Activated T-cell treated with anti-CD3 and anti-CD28 coated beads, Interleukin-2, amount 50 U/mL, for 72 hours (primary cell): ENCODE results near the gene ZNF718. TPM values are rescaled to one million over a fixed set of nuclear protein-coding genes. Genes with fewer than 3 reads are reported as not detected.
"Not testable (repeated sequence)": the region's sequence is repeated elsewhere in the genome, so short reads cannot be mapped to it uniquely, and the experiment has no call there.

ENCODE experiments used
- ATAC-seq, 2 donors: fragments of 150-1000 bp; cut with Tn5 transposase; replicated peaks in 1 of 2; 2 replicates each; pipeline ENCODE4 v1.10.0; 2021; ENCODE audit warnings: moderate library complexity in 2 of 2, mild to moderate bottlenecking in 1 of 2
- DNase-seq, 2 donors: peaks; one replicate each; pipeline ENCODE4 v3.0.0; 2021 to 2022; ENCODE audit warnings: mixed read lengths in 1 of 2
- H3K27ac Mint-ChIP-seq: one replicate; pipeline ENCODE4 v1.8.0; 2022; ENCODE audit warnings: mild to moderate bottlenecking, moderate library complexity, mixed read lengths
- H3K27me3 Mint-ChIP-seq: one replicate; pipeline ENCODE4 v1.8.0; 2022; ENCODE audit warnings: low read depth, mixed read lengths
- H3K36me3 Mint-ChIP-seq, 2 donors: one replicate each; pipeline ENCODE4 v1.8.0; 2022; ENCODE audit warnings: mixed read lengths in 2 of 2, mild to moderate bottlenecking in 1 of 2; ENCODE audit not compliant: insufficient read depth in 2 of 2
- H3K4me1 Mint-ChIP-seq: one replicate; pipeline ENCODE4 v1.8.0; 2022; ENCODE audit warnings: low read depth, mixed read lengths
- H3K4me3 Mint-ChIP-seq, 2 donors: one replicate each; pipeline ENCODE4 v1.8.0; 2022; ENCODE audit warnings: mild to moderate bottlenecking in 2 of 2, mixed read lengths in 2 of 2, moderate library complexity in 2 of 2
- H3K9me3 Mint-ChIP-seq, 2 donors: one replicate each; pipeline ENCODE4 v1.8.0; 2022; ENCODE audit warnings: mixed read lengths in 2 of 2
- total RNA-seq, 2 donors: library from RNA; stranded (reverse); gene quantifications; one replicate each; pipeline ENCODE4 v1.2.3, GENCODE V29; 2022

Gene ZNF718
- 10 to 100 TPM in 1 of 2 donors, 1 to 10 TPM in 1; 8.1 to 10.2 TPM for total RNA-seq

DNA sequence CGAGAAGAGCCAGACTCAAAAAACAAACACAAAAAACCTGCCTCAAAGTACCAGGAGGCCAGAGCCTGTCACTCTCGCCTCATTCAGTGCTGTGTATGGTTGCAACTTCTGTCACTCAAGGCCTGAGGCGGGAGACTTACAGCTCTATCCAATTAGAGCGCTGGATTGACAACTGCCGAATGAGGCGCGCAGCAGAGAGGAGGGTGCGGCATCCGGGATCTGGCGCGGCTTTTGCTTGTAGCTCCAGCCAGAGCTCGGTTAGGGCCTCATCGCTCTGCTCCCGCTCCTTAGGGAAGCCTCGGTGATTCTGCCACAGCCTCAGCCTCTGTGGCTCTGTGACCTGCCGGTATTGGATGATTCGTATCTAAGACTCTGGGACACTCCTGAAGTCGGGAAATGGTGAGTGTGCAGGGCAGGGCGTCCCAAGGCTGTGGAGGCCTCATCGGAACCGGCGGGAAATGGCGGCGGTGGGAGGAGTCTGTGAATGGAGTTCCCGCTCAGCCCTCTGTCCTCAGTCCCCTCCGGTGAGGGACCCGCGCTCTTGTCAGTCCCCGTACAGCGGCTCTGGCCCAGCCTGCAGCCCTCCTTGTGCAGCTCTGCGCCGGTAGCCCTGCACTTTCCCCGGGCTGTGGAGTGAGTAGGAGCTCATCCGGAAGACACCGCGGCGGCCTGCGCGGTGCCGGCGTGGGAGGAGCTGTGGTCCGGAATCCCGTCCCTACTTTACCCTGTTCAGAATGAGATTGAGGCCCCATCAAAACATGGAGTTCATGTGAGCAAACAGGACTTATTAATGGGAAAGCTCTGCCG, at the start of gene ZNF718:
Gene ZNF718 (plus strand): TSS at position 227 of the 807 bp plus-strand sequence. CDS start 170 bp downstream, at position 397.
- no peaks in the 10 kb centered on the region for H3K27me3 Mint-ChIP-seq
- peaks cover 30 to 40% of the 10 kb centered on the region in 2 donors for H3K36me3 Mint-ChIP-seq
- H3K9me3 Mint-ChIP-seq = peaks cover 8 to 15% of the 10 kb centered on the region in 2 donors
- ATAC-seq (peak; percentile 97), DNase-seq (peak; percentile 90 to 94)
- H3K27ac Mint-ChIP-seq = peak within 1 kb of the TSS; percentile 94
- peak within 1 kb of the TSS; percentile 93 to 95 for H3K4me3 Mint-ChIP-seq
- H3K4me1 Mint-ChIP-seq = peaks cover 34% of the 10 kb centered on the region

DNA sequence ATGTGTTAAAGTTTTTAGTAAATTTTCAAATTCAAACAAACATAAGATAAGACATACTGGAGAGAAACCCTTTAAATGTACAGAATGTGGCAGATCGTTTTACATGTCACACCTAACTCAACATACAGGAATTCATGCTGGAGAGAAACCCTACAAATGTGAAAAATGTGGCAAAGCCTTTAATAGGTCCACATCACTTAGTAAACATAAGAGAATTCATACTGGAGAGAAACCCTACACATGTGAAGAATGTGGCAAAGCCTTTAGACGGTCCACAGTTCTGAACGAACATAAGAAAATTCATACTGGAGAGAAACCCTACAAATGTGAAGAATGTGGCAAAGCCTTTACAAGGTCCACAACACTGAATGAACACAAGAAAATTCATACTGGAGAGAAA, 38.4 kb upstream of the ZNF718 start:
- no peak for ATAC-seq
- no peak for DNase-seq
- H3K27ac Mint-ChIP-seq = no peak overlapping the region
- H3K36me3 Mint-ChIP-seq = peaks cover 24 to 51% of the 10 kb centered on the region in 2 donors
- H3K4me1 Mint-ChIP-seq = no peaks in the 10 kb centered on the region
- H3K27me3 Mint-ChIP-seq = no peaks in the 10 kb centered on the region
- H3K9me3 Mint-ChIP-seq = peaks cover 17 to 20% of the 10 kb centered on the region in 2 donors
- H3K4me3 Mint-ChIP-seq = no peak overlapping the region

DNA sequence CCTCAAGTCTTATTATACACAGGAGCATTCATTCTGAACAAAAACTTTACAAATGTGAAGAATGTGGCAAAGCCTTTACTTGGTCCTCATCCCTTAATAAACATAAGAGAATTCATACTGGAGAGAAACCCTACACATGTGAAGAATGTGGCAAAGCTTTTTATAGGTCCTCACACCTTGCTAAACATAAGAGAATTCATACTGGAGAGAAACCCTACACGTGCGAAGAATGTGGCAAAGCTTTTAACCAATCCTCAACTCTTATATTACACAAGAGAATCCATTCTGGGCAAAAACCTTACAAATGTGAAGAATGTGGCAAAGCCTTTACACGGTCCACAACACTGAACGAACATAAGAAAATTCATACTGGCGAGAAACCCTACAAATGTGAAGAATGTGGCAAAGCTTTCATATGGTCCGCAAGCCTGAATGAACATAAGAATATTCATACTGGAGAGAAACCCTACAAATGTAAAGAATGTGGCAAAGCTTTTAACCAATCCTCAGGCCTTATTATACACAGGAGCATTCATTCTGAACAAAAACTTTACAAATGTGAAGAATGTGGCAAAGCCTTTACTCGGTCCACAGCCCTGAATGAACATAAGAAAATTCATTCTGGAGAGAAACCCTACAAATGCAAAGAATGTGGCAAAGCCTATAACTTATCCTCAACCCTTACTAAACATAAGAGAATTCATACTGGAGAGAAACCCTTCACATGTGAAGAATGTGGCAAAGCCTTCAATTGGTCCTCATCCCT, 37.6 kb upstream of the ZNF718 start:
- not testable (repeated sequence) for H3K27ac Mint-ChIP-seq, H3K4me3 Mint-ChIP-seq
- peaks cover 26 to 51% of the 10 kb centered on the region in 2 donors for H3K36me3 Mint-ChIP-seq

DNA sequence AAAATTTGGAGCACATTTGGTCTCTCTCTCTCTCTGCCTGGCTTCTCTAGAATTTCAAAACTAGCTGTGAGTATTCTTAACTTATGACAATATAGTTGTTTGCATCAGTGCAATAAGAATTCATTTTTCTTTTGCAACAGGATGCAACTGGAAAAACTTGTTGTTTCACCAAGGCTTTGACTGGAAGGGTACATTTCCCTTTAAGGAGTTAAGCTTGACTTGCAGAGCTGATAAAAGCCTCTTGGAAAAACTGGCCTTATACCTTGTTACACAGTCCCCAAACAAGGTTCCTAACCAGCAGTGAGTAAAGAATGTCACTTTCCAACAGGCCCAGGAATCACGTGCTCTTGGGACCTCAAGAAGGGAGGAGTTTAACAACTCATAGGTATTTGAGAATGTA, 25.9 kb upstream of the ZNF718 start:
- ATAC-seq (no peak), DNase-seq (no peak)
- peaks cover 9 to 12% of the 10 kb centered on the region in 2 donors for H3K36me3 Mint-ChIP-seq
- H3K27me3 Mint-ChIP-seq = peaks cover 8% of the 10 kb centered on the region
- no peak overlapping the region for H3K27ac Mint-ChIP-seq
- peaks cover 9 to 16% of the 10 kb centered on the region in 2 donors for H3K9me3 Mint-ChIP-seq
- H3K4me1 Mint-ChIP-seq = no peaks in the 10 kb centered on the region
- no peak overlapping the region for H3K4me3 Mint-ChIP-seq

More for the DNA sequence above, 37.6 kb upstream of the ZNF718 start:
- H3K27me3 Mint-ChIP-seq, H3K4me1 Mint-ChIP-seq, DNase-seq, ATAC-seq: not testable (repeated sequence)
- peaks cover 18 to 24% of the 10 kb centered on the region in 2 donors for H3K9me3 Mint-ChIP-seq

DNA sequence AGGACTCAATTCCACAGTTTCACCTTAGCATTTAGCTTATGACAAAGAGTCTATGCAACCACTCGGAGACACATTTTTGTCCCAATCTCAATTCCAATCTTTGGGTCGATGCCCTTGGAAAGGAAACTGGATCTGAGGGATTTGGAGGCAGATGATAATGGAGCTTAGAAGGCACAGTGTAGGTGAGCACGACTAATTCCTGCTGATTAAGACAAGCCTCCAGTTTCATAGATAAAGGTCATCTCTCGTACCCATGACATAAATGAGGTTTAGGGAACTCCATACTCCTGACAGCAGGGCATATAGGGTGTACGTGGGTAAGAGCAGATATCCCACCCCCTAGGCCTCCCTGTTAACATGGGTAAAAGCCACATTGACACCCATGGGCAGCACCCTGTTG, 24.4 kb upstream of the ZNF718 start:
- H3K4me3 Mint-ChIP-seq = no peak overlapping the region
- no peak for ATAC-seq
- H3K9me3 Mint-ChIP-seq = peaks cover 9 to 12% of the 10 kb centered on the region in 2 donors
- peaks cover 8% of the 10 kb centered on the region for H3K27me3 Mint-ChIP-seq
- peaks cover 5 to 8% of the 10 kb centered on the region in 2 donors for H3K36me3 Mint-ChIP-seq
- DNase-seq = no peak
- H3K27ac Mint-ChIP-seq = no peak overlapping the region
- no peaks in the 10 kb centered on the region for H3K4me1 Mint-ChIP-seq

DNA sequence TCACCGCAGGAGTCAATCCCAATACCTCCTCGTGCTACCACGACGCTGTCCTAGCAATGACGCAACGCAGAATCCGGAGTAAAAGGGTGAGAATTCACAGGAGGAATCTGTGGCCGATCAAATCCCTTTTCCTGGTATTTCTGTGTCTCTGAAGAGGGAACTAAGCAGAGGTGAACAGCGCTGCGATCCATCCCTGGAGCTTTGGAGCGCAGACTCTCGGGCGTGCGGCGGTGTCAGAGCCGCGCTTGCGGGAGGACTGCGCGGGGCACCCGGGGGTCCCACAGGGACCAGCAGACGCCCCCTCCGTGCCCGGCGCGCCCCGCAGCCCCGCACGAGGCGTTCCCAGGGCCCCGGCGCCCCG, 17.2 kb upstream of the ZNF718 start:
- DNase-seq = no peak
- no peak overlapping the region for H3K27ac Mint-ChIP-seq
- peaks cover 28 to 29% of the 10 kb centered on the region in 2 donors for H3K9me3 Mint-ChIP-seq
- H3K36me3 Mint-ChIP-seq = peaks cover 30 to 31% of the 10 kb centered on the region in 2 donors
- H3K4me3 Mint-ChIP-seq = no peak overlapping the region
- H3K4me1 Mint-ChIP-seq = no peaks in the 10 kb centered on the region
- no peak for ATAC-seq
- peaks cover 43% of the 10 kb centered on the region for H3K27me3 Mint-ChIP-seq

DNA sequence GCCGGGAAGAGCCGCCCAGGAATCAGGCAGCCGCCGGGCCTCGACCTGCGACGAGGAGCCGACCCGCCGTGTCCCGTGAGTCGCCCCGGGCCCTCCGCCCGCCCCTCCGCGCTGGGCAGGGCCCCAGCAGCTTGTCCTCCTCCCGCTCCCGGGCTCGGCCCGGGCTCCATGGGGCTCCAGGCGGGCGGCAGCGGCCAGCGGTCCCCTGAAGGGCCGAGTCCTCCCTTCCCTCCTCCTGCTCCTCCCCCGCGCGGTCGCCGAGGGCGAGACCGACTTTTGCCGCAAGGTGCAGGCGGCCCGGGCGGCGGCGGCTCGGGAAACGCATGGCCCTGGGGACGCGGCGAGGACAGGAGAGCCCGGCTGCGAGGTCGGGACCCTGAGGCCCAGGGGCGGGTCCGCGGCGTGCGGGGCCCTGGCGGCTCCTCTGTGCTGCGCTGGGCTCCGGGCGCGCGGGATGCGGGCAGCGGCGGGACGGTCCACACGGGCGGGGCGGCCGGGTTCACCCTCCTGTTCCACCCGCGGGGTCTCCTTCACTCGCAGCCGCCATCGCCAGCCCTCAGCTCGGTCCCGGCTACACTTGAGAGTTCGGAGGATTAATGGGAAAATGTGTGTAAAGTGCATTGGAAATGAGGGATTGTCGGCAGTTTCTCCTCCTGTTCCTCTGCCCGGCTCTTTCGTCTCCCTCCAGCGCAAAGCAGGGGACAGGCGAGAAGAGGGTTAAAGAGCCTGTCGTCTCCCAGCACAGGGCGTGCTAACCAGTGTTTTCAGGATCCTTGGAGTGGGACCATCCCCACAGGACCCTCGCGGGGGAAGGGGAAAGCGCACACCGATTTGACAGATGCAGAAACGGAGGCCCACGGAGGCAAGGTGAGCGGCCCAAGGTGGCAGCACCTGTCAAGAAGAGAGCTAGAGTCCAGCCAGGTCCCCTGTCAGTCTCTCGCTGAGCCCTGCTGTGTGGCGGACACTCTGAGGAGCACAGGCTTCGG, 16.6 kb upstream of the ZNF718 start:
- H3K36me3 Mint-ChIP-seq = peaks cover 29 to 31% of the 10 kb centered on the region in 2 donors
- DNase-seq (no peak), ATAC-seq (no peak)
- peaks cover 27 to 28% of the 10 kb centered on the region in 2 donors for H3K9me3 Mint-ChIP-seq
- no peak overlapping the region for H3K4me3 Mint-ChIP-seq
- H3K27me3 Mint-ChIP-seq = peaks cover 38% of the 10 kb centered on the region
- no peaks in the 10 kb centered on the region for H3K4me1 Mint-ChIP-seq
- no peak overlapping the region for H3K27ac Mint-ChIP-seq

DNA sequence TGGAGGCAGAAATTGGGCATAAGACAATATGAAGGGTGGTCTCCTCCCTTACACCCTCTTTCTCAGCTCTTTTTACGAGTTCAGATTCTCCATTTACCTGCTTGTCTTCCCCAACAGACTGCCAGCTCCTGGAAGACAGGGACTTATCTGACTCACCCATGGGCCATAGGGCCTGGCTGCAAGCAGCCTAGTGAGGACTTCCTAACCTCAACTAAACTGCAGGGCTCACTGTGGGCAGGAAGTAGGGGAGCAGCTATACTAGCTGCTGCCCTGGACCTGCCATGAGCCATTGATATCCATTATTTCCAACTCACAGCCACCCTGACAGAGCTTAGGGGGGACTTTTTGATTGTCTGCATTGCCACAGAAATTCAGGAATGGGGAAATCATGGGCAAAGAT, 11.5 kb upstream of the ZNF718 start:
- no peak overlapping the region for H3K4me3 Mint-ChIP-seq
- H3K9me3 Mint-ChIP-seq = peaks cover 26 to 32% of the 10 kb centered on the region in 2 donors
- peaks cover 34% of the 10 kb centered on the region for H3K27me3 Mint-ChIP-seq
- ATAC-seq = no peak
- peaks cover 36 to 38% of the 10 kb centered on the region in 2 donors for H3K36me3 Mint-ChIP-seq
- H3K27ac Mint-ChIP-seq = no peak overlapping the region
- H3K4me1 Mint-ChIP-seq = peaks cover 6% of the 10 kb centered on the region
- no peak for DNase-seq

DNA sequence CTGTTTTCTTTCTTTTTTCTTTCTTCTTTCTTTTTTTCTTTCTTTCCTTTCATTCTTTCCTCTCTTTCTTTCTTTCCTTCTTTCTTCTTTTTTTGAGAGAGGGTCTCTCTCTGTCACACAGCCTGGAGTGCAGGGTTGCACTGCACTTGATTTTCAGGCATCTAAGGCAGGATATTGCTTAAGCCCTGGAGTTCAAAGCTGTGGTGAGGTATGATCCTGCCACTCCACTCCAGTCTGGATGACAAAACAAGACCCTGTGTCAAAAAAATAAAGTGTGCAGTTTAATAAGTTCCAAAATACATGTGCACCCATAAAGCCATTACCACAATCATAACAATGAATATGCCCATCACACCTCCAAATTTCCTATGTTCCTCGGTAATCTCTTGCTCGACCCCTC, 10.6 kb upstream of the ZNF718 start:
- no peak overlapping the region for H3K27ac Mint-ChIP-seq
- H3K36me3 Mint-ChIP-seq = peaks cover 32 to 33% of the 10 kb centered on the region in 2 donors
- DNase-seq (no peak), ATAC-seq (no peak)
- peaks cover 24% of the 10 kb centered on the region for H3K27me3 Mint-ChIP-seq
- no peak overlapping the region for H3K4me3 Mint-ChIP-seq
- H3K4me1 Mint-ChIP-seq = peaks cover 6% of the 10 kb centered on the region
- H3K9me3 Mint-ChIP-seq = peaks cover 22 to 33% of the 10 kb centered on the region in 2 donors

DNA sequence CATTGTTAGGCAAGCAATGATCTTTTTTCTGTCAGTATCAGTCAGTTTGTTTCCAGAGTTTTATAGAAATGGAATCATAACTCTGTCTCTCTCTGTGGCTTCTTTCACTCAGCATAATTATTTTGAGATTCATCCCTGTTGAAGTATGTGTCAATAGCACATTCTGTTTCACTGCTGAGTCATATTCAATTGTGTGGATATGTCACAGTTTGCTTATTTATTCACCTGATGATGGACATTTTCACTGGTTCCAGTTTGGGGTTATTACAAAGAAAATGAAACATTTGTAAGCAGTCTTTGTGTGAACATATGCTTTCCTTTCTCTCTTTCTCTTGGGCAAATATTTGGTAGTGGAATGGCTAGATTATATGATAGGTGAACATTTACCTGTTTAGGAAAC, 10.2 kb upstream of the ZNF718 start:
- Mint-ChIP-seq H3K27ac (no peak overlapping the region), H3K36me3 (peaks cover 29% of the 10 kb centered on the region in 2 donors), H3K27me3 (peaks cover 20% of the 10 kb centered on the region), H3K4me1 (peaks cover 6% of the 10 kb centered on the region), H3K9me3 (peaks cover 19 to 32% of the 10 kb centered on the region in 2 donors), H3K4me3 (no peak overlapping the region)
- no peak for DNase-seq
- peak in 1 of 2 donors; percentile 45 for ATAC-seq

DNA sequence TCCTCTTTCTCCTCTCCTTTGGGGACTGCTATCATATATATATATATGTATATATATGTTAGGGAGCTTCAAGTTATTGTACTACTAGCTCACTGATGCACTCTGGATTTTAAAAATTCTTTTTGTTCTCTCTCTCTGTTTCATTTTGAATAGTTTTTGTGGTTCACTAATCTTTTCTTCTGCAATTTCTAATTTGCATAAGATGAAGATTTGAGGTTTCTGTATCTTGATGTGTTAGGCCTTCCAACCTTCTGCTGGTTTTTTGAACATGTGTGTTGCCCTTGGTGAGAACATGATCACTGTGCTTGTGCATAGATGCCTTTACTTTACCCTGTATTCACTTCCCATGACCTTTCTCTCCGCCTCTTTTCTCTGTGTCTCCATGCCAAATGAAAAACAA, 7.8 kb upstream of the ZNF718 start:
- peaks cover 19% of the 10 kb centered on the region for H3K4me1 Mint-ChIP-seq
- peak in 1 of 2 donors; percentile 54 for ATAC-seq
- H3K9me3 Mint-ChIP-seq = peaks cover 11 to 26% of the 10 kb centered on the region in 2 donors
- peaks cover 5% of the 10 kb centered on the region for H3K27me3 Mint-ChIP-seq
- H3K36me3 Mint-ChIP-seq = peaks cover 23 to 26% of the 10 kb centered on the region in 2 donors
- no peak overlapping the region for H3K4me3 Mint-ChIP-seq
- H3K27ac Mint-ChIP-seq = no peak overlapping the region
- DNase-seq = no peak

DNA sequence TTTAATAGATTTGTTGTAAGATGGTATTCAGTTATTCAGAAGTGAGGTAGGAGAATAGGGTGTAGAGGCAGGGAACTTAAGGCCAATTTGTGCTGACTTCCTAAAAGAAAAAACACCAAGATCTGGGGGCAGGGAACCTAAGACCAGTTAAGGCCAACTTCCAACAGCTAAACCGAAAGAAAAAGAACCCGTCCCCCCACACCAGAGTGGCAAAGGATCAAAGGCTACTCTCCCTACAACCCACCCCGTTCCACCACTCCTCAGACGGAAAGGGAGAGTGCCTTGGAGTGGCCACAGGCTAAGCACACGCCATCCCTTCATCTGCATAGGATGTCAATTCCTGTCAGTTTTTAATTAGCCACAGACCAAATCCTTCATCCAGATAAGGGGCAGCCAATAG, 3.7 kb upstream of the ZNF718 start:
- H3K9me3 Mint-ChIP-seq = peaks cover 8 to 20% of the 10 kb centered on the region in 2 donors
- peaks cover 43 to 45% of the 10 kb centered on the region in 2 donors for H3K36me3 Mint-ChIP-seq
- no peaks in the 10 kb centered on the region for H3K27me3 Mint-ChIP-seq
- peak overlapping the region in 1 of 2 donors; percentile 71 for H3K4me3 Mint-ChIP-seq
- no peak for ATAC-seq
- DNase-seq = no peak
- H3K27ac Mint-ChIP-seq = peak overlapping the region; percentile 58
- H3K4me1 Mint-ChIP-seq = peaks cover 24% of the 10 kb centered on the region
